ENCODE measurements around the gene CDH4. TPM values are rescaled to one million over a fixed set of nuclear protein-coding genes. Genes with fewer than 3 reads are reported as not detected.

The CDH4 gene
- total RNA-seq, 1 experiment from 2014 or later = not detected

DNA sequence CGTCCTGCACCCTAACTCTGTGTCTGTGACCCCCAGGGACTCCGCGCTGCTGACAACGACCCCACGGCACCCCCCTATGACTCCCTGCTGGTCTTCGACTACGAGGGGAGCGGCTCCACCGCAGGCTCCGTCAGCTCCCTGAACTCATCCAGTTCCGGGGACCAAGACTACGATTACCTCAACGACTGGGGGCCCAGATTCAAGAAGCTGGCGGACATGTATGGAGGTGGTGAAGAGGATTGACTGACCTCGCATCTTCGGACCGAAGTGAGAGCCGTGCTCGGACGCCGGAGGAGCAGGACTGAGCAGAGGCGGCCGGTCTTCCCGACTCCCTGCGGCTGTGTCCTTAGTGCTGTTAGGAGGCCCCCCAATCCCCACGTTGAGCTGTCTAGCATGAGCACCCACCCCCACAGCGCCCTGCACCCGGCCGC lies 684.7 kb downstream of the CDH4 start:
- BruUV-seq (replicated peaks) = no TSS peak
- intact Hi-C loops (cut with micrococcal nuclease; ENCODE audit: unreplicated experiment) = no loop called here
- TF ChIP-seq CTCF (conservative IDR thresholded peaks at IDR 0.05) (no peak), EZH2 (IDR thresholded peaks at IDR 0.05; ENCODE audit: low read depth) (no peak)
- H3K27ac ChIP-seq = no peak overlapping the region
- no peaks in the 10 kb centered on the region for H3K9me2 ChIP-seq (ENCODE audit: insufficient read depth)
- ChIA-PET CTCF (no interaction called here), POLR2A (ENCODE audit: unreplicated experiment) (no interaction called here)
- H4K20me1 ChIP-seq (ENCODE audit: insufficient read depth) = 0 out of 2 replicates have a peak, but pooled peaks cover 4% of the 10 kb centered on the region
- no peaks in the 10 kb centered on the region for H3K36me3 ChIP-seq (ENCODE audit: low read depth)
- no peak overlapping the region for H3K4me3 ChIP-seq
- no peak overlapping the region for H3K4me2 ChIP-seq
- DNase-seq = no peak
- peaks cover 96% of the 10 kb centered on the region for H3K27me3 ChIP-seq (ENCODE audit: insufficient read depth, low read depth)
- no peaks in the 10 kb centered on the region for H3K79me2 ChIP-seq (ENCODE audit: low read depth)
- no peak overlapping the region for H2AFZ ChIP-seq
- no peaks in the 10 kb centered on the region for H3K4me1 ChIP-seq (replicated peaks; ENCODE audit: insufficient read depth)
- H3K9me3 ChIP-seq (ENCODE audit: insufficient read depth, low read depth) = no peaks in the 10 kb centered on the region
- H3F3A ChIP-seq (ENCODE audit: insufficient read depth, low read depth) = no peaks in the 10 kb centered on the region

GRCh38 chr20:61937146-61937962 lies 685.3 kb downstream of the CDH4 start:
- Histone ChIP-seq H3K27ac (no peak overlapping the region), H3K27me3 (ENCODE audit: insufficient read depth, low read depth) (peaks cover 93% of the 10 kb centered on the region), H2AFZ (no peak overlapping the region), H3K9me2 (ENCODE audit: insufficient read depth) (no peaks in the 10 kb centered on the region), H3K79me2 (ENCODE audit: low read depth) (no peaks in the 10 kb centered on the region), H3F3A (ENCODE audit: insufficient read depth, low read depth) (no peaks in the 10 kb centered on the region), H3K4me1 (replicated peaks; ENCODE audit: insufficient read depth) (no peaks in the 10 kb centered on the region), H3K4me2 (no peak overlapping the region), H3K4me3 (no peak overlapping the region), H3K9me3 (ENCODE audit: insufficient read depth, low read depth) (no peaks in the 10 kb centered on the region), H3K36me3 (ENCODE audit: low read depth) (no peaks in the 10 kb centered on the region), H4K20me1 (ENCODE audit: insufficient read depth) (0 out of 2 replicates have a peak, but pooled peaks cover 4% of the 10 kb centered on the region)
- ChIA-PET CTCF (no interaction called here), POLR2A (ENCODE audit: unreplicated experiment) (no interaction called here)
- intact Hi-C loops (cut with micrococcal nuclease; ENCODE audit: unreplicated experiment) = no loop called here
- TF ChIP-seq EZH2 (IDR thresholded peaks at IDR 0.05; ENCODE audit: low read depth) (no peak), CTCF (conservative IDR thresholded peaks at IDR 0.05) (no peak)
- BruUV-seq (replicated peaks) = no TSS peak
- DNase-seq = no peak

GRCh38 chr20:61937963-61938838 lies 686.1 kb downstream of the CDH4 start:
- intact Hi-C loops (cut with micrococcal nuclease; ENCODE audit: unreplicated experiment) = no loop called here
- H3K79me2 ChIP-seq (ENCODE audit: low read depth) = no peaks in the 10 kb centered on the region
- no peak overlapping the region for H3K27ac ChIP-seq
- DNase-seq = no peak
- ChIA-PET CTCF (no interaction called here), POLR2A (ENCODE audit: unreplicated experiment) (no interaction called here)
- H3K9me3 ChIP-seq (ENCODE audit: insufficient read depth, low read depth) = no peaks in the 10 kb centered on the region
- no peak overlapping the region for H3K4me2 ChIP-seq
- no peaks in the 10 kb centered on the region for H3K9me2 ChIP-seq (ENCODE audit: insufficient read depth)
- peaks cover 84% of the 10 kb centered on the region for H3K27me3 ChIP-seq (ENCODE audit: insufficient read depth, low read depth)
- H4K20me1 ChIP-seq (ENCODE audit: insufficient read depth) = 0 out of 2 replicates have a peak, but pooled peaks cover 4% of the 10 kb centered on the region
- BruUV-seq (replicated peaks) = no TSS peak
- H3K4me3 ChIP-seq = no peak overlapping the region
- TF ChIP-seq CTCF (conservative IDR thresholded peaks at IDR 0.05) = no peak
- TF ChIP-seq EZH2 (IDR thresholded peaks at IDR 0.05; ENCODE audit: low read depth) = no peak
- no peak overlapping the region for H2AFZ ChIP-seq
- H3K4me1 ChIP-seq (replicated peaks; ENCODE audit: insufficient read depth) = no peaks in the 10 kb centered on the region
- no peaks in the 10 kb centered on the region for H3K36me3 ChIP-seq (ENCODE audit: low read depth)
- no peaks in the 10 kb centered on the region for H3F3A ChIP-seq (ENCODE audit: insufficient read depth, low read depth)
